GM12891 (cell line): ENCODE data around the gene SLC25A47.

Experiments used
- PAX5 ChIP-seq: IDR thresholded peaks from 2 replicates; pipeline ENCODE4 v1.6.1; 2011; ENCODE audit warnings: low read length, moderate library complexity, mild to moderate bottlenecking; ENCODE audit not compliant: insufficient read depth, severe bottlenecking
- POLR2A ChIP-seq: IDR thresholded peaks from 2 replicates; pipeline ENCODE4 v1.6.1; 2011; ENCODE audit warnings: low read depth, low read length, control low read depth
- POLR2AphosphoS5 ChIP-seq: IDR thresholded peaks from 2 replicates; pipeline ENCODE4 v1.6.1; 2011; ENCODE audit warnings: low read depth, low read length, control low read depth
- POU2F2 ChIP-seq: IDR thresholded peaks from 2 replicates; pipeline ENCODE4 v1.6.1; 2011; ENCODE audit warnings: low read depth, mild to moderate bottlenecking, control low read depth, low read length, moderate library complexity
- SPI1 ChIP-seq: IDR thresholded peaks from 2 replicates; pipeline ENCODE4 v1.6.1; 2011; ENCODE audit warnings: low read depth, low read length, control low read depth
- TAF1 ChIP-seq: IDR thresholded peaks from 2 replicates; pipeline ENCODE4 v1.6.1; 2011; ENCODE audit warnings: low read depth, low read length, control low read depth

DNA sequence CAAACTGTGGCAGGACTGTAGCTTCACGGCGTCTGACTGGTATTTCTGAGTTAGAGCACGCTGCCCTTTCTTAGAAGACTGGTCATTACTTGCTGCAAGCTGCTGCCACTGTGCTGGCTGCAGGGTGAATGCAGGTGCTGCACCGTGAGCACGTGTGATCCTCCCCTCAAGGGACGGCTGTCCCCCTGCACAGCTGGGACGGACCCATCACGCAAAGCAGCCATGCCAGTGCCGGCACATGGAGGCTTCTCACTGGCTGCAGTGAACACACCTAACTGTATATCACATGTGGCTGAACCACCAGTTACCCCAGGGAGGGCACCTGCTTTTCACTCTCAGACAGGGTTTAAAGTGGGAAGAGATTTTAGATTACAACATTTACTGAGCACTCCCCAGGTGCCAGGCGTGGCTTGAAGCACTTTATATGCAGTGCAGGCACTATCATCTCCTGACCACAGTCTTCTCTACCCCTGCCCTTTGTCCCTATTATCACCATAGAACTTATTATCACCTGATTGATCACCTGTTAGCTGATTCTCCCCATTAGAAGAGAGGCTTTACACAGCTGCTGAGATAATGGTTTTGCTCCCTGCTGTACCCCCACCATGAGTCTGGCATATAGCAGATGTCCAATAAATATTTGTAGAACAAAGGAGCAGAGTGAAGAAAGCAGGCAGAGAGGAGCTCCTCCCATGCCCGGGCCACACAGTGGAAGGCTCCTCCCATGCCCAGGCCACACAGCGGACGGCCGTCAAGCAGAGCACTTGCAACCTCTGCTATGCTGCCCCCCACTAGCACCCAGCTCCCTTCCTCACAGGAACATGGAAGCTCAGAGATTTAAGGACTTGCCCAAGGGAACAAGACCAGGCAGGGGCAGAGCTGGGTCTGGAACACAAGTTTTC lies 25.9 kb downstream of the SLC25A47 start:
- no peak for TF ChIP-seq POLR2AphosphoS5
- TF ChIP-seq SPI1: no peak
- TF ChIP-seq POLR2A: no peak
- no peak for TF ChIP-seq PAX5
- TF ChIP-seq TAF1: no peak
- no peak for TF ChIP-seq POU2F2
